Measurements from ENCODE around the gene VIM. TPM values are rescaled to one million over a fixed set of nuclear protein-coding genes. Genes with fewer than 3 reads are reported as not detected.

VIM gene
- total and polyA plus RNA-seq, 2 of the 4 experiments (the other 2 are of a cell fraction): 4,502 to 6,735 TPM

DNA sequence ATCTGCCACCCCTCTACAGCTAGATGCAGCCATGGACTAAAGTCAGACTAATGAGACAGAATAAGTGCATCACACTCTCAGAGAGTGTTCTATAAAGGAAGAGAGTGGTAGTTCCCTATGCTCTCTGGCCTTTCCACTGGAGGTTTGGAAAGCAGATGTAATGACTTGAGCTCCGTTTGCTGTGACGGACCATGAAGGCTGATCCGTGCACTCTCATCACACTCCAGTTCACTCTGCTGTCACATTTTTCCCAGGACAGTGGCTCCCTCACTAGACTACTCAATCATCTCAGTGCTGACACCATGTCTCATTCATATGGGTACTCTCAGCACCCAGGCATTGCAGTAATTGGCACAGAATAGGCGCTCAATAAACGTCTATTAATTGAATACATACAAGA, 46.9 kb upstream of the VIM start:
- intact Hi-C loops (cut with micrococcal nuclease) (no loop called here), dilution Hi-C loops (cut with HindIII; ENCODE audit: low sequenced_read_pairs, unreplicated experiment) (no loop called here), in situ Hi-C loops (cut with MboI; ENCODE audit: low sequenced_read_pairs) (no loop called here)
- H3K4me3 ChIP-seq (ENCODE audit: insufficient read depth, low read depth, low read length): no peak overlapping the region
- H3K23ac ChIP-seq (ENCODE audit: low read depth, low read length): no peak overlapping the region
- no peak overlapping the region for H3K4me2 ChIP-seq (ENCODE audit: low read depth, low read length)
- H2AK5ac ChIP-seq (ENCODE audit: low read depth, low read length): no peak overlapping the region
- no peak for TF ChIP-seq RAD21 (IDR thresholded peaks at IDR 0.05; ENCODE audit: low read length)
- no peak for TF ChIP-seq POLR2A (IDR thresholded peaks at IDR 0.05; ENCODE audit: low read depth, low read length)
- no peak for TF ChIP-seq FOS (IDR thresholded peaks at IDR 0.05; ENCODE audit: low read depth, low read length)
- no peak for TF ChIP-seq RFX5 (IDR thresholded peaks at IDR 0.05; ENCODE audit: low read depth, low read length)
- H2BK120ac ChIP-seq (ENCODE audit: low read depth, low read length): no peak overlapping the region
- peaks cover 3 to 10% of the 10 kb centered on the region in 2 experiments; a peak in 1 of 4 replicates for H3K79me1 ChIP-seq (ENCODE audit: low read depth in 1 of 2, low read length in 2 of 2)
- H3K27ac ChIP-seq (ENCODE audit: insufficient read depth, low read length): no peak overlapping the region
- H3K9ac ChIP-seq (ENCODE audit: low read depth, low read length): no peak overlapping the region
- H2BK5ac ChIP-seq (ENCODE audit: low read depth, low read length, poor library complexity, severe bottlenecking): no peak overlapping the region
- no peak overlapping the region for H2AFZ ChIP-seq (replicated peaks; ENCODE audit: low read length, poor library complexity)
- H4K8ac ChIP-seq (ENCODE audit: low read depth in 2 of 2, low read length in 2 of 2): no peak overlapping the region
- H3K4ac ChIP-seq (ENCODE audit: low read depth, low read length): no peak overlapping the region
- H3K4me1 ChIP-seq (ENCODE audit: control insufficient read depth, insufficient read depth, low read length): peaks cover 3% of the 10 kb centered on the region
- H4K20me1 ChIP-seq (ENCODE audit: insufficient read depth, low read length): no peaks in the 10 kb centered on the region
- H2BK15ac ChIP-seq (ENCODE audit: low read depth, low read length): no peak overlapping the region
- H3K14ac ChIP-seq (replicated peaks; ENCODE audit: low read depth, low read length): no peak overlapping the region
- H2BK20ac ChIP-seq (ENCODE audit: low read depth, low read length): no peak overlapping the region
- H3K9me3 ChIP-seq (ENCODE audit: control insufficient read depth, insufficient read depth, low read length): no peaks in the 10 kb centered on the region
- H2AK9ac ChIP-seq (replicated peaks; ENCODE audit: low read depth, low read length, poor library complexity): no peak overlapping the region
- no TSS peak for BruUV-seq (replicated peaks)
- H4K91ac ChIP-seq (ENCODE audit: insufficient read depth, low read depth, low read length): no peak overlapping the region
- H3K9me1 ChIP-seq (ENCODE audit: insufficient read depth, low read length): peaks cover 3% of the 10 kb centered on the region
- WGBS, 2 experiments (ENCODE audit: extremely low coverage in 2 of 2, insufficient read length in 1 of 2): no CpG with 5 or more reads among the region's 5 CpGs
- no peaks in the 10 kb centered on the region for H3K36me3 ChIP-seq (ENCODE audit: control insufficient read depth, insufficient read depth, low read length)
- no peaks in the 10 kb centered on the region for H3K27me3 ChIP-seq (ENCODE audit: control insufficient read depth, insufficient read depth, low read length)
- POLR2A ChIA-PET (ENCODE audit: unreplicated experiment): no interaction called here
- CTCF ChIA-PET: no interaction called here
- H3K18ac ChIP-seq (ENCODE audit: low read depth, low read length): no peak overlapping the region
- no peak for DNase-seq
- no peak for ATAC-seq (ENCODE audit: low read depth)
- H4K5ac ChIP-seq (ENCODE audit: low read depth, low read length): no peak overlapping the region
- H3K56ac ChIP-seq (ENCODE audit: extremely low read depth, insufficient read depth, low read length): no peak overlapping the region

All from IMR-90 (cell line).